Naive B cell (primary cell): ENCODE data around the gene VWDE. TPM values are rescaled to one million over a fixed set of nuclear protein-coding genes. Genes with fewer than 3 reads are reported as not detected.
"Not testable (repeated sequence)": the region's sequence is repeated elsewhere in the genome, so short reads cannot be mapped to it uniquely, and the experiment has no call there.

Source experiments
- ATAC-seq, 2 donors: fragments of 150-1000 bp; cut with Tn5 transposase; 2 replicates each; pipeline ENCODE4 v1.10.0; 2021; ENCODE audit warnings: low read depth in 2 of 2, mild to moderate bottlenecking in 2 of 2, moderate library complexity in 2 of 2
- DNase-seq: peaks from one replicate; pipeline ENCODE4 v3.0.0; 2022
- H3K27ac Mint-ChIP-seq, 6 donors: one replicate each; pipeline ENCODE4 v1.8.0; 2020 to 2022; ENCODE audit warnings: mild to moderate bottlenecking in 6 of 6, mixed read lengths in 6 of 6, moderate library complexity in 5 of 6, inconsistent platforms in 2 of 6
- H3K27me3 Mint-ChIP-seq, 3 donors: one replicate each; pipeline ENCODE4 v1.8.0; 2021 to 2022; ENCODE audit warnings: mixed read lengths in 3 of 3, mild to moderate bottlenecking in 1 of 3
- H3K36me3 Mint-ChIP-seq, 2 donors: one replicate each; pipeline ENCODE4 v1.8.0; 2020 to 2022; ENCODE audit warnings: mixed read lengths in 2 of 2, inconsistent platforms in 1 of 2, mild to moderate bottlenecking in 1 of 2
- H3K4me1 Mint-ChIP-seq, 3 donors: one replicate each; pipeline ENCODE4 v1.8.0; 2020 to 2022; ENCODE audit warnings: mixed read lengths in 3 of 3, inconsistent platforms in 1 of 3, mild to moderate bottlenecking in 1 of 3, moderate library complexity in 1 of 3
- H3K4me3 Mint-ChIP-seq, 8 donors: one replicate each; pipeline ENCODE4 v1.8.0; 2020 to 2022; ENCODE audit warnings: mild to moderate bottlenecking in 8 of 8, mixed read lengths in 8 of 8, moderate library complexity in 8 of 8, inconsistent platforms in 2 of 8
- H3K9me3 Mint-ChIP-seq, 7 donors: one replicate each; pipeline ENCODE4 v1.8.0; 2020 to 2022; ENCODE audit warnings: mixed read lengths in 7 of 7, mild to moderate bottlenecking in 5 of 7, inconsistent platforms in 2 of 7, moderate library complexity in 1 of 7
- polyA plus RNA-seq, 6 donors: library from polyadenylated mRNA; unstranded; fragments of 300-500 nt; fragmentation: Illumina TruSeq; gene quantifications; one replicate each; pipeline ENCODE4 v1.2.3, GENCODE V29; 2021; ENCODE audit warnings: low read depth in 6 of 6

The VWDE gene
- not detected for polyA plus RNA-seq

GRCh38 chr7:12403287-12404181 is at the start of gene VWDE:
VWDE (minus strand) TSS chr7:12403865; CDS start chr7:12403716, 149 bp downstream.
- ATAC-seq (peak; percentile 52 to 56), DNase-seq (no peak)
- H3K36me3 Mint-ChIP-seq: peaks cover 0 to 2% of the 10 kb centered on the region in 2 donors
- peaks cover under 1 to 7% (median 3%) of the 10 kb centered on the region in 7 donors for H3K9me3 Mint-ChIP-seq
- peaks cover 22 to 32% (median 30%) of the 10 kb centered on the region in 3 donors for H3K27me3 Mint-ChIP-seq
- H3K27ac Mint-ChIP-seq: no peak within 1 kb of the TSS
- peaks cover 11 to 18% (median 17%) of the 10 kb centered on the region in 3 donors for H3K4me1 Mint-ChIP-seq
- peak within 1 kb of the TSS in 7 of 8 donors; percentile 44 to 85 (median 74) for H3K4me3 Mint-ChIP-seq

- not testable (repeated sequence) for ATAC-seq, H3K27ac Mint-ChIP-seq, H3K27me3 Mint-ChIP-seq, H3K9me3 Mint-ChIP-seq, DNase-seq, H3K4me3 Mint-ChIP-seq, H3K36me3 Mint-ChIP-seq, H3K4me1 Mint-ChIP-seq
Observed at GRCh38 chr7:12453136-12453535, 49.5 kb upstream of the VWDE start.

- Mint-ChIP-seq H3K4me3 (no peak overlapping the region), H3K36me3 (no peaks in the 10 kb centered on the region), H3K27me3 (no peaks in the 10 kb centered on the region), H3K9me3 (peaks cover 0 to 9% (median 2%) of the 10 kb centered on the region in 7 donors), H3K27ac (no peak overlapping the region), H3K4me1 (no peaks in the 10 kb centered on the region)
- ATAC-seq: no peak
- DNase-seq: no peak
Observed at GRCh38 chr7:12450615-12451014, 47.0 kb upstream of the VWDE start.

GRCh38 chr7:12444785-12445184 is 41.1 kb upstream of the VWDE start:
- H3K4me1 Mint-ChIP-seq: no peaks in the 10 kb centered on the region
- peaks cover 0 to 7% (median 0%) of the 10 kb centered on the region in 3 donors for H3K27me3 Mint-ChIP-seq
- DNase-seq: no peak
- no peaks in the 10 kb centered on the region for H3K36me3 Mint-ChIP-seq
- no peak overlapping the region for H3K27ac Mint-ChIP-seq
- peaks cover 0 to 2% (median 0%) of the 10 kb centered on the region in 7 donors for H3K9me3 Mint-ChIP-seq
- no peak overlapping the region for H3K4me3 Mint-ChIP-seq
- ATAC-seq: no peak

- Mint-ChIP-seq H3K27ac (no peak overlapping the region), H3K9me3 (no peaks in the 10 kb centered on the region), H3K27me3 (peaks cover 0 to 14% (median 14%) of the 10 kb centered on the region in 3 donors), H3K4me3 (no peak overlapping the region), H3K36me3 (no peaks in the 10 kb centered on the region), H3K4me1 (no peaks in the 10 kb centered on the region)
- DNase-seq: no peak
- no peak for ATAC-seq
Observed at GRCh38 chr7:12440229-12440628, 36.6 kb upstream of the VWDE start.

GRCh38 chr7:12436896-12437535 is 33.4 kb upstream of the VWDE start:
- H3K9me3 Mint-ChIP-seq: no peaks in the 10 kb centered on the region
- no peak overlapping the region for H3K4me3 Mint-ChIP-seq
- H3K4me1 Mint-ChIP-seq: no peaks in the 10 kb centered on the region
- H3K36me3 Mint-ChIP-seq: no peaks in the 10 kb centered on the region
- DNase-seq: no peak
- peaks cover 0 to 14% (median 14%) of the 10 kb centered on the region in 3 donors for H3K27me3 Mint-ChIP-seq
- no peak overlapping the region for H3K27ac Mint-ChIP-seq
- ATAC-seq: no peak

GRCh38 chr7:12436126-12436525 is 32.5 kb upstream of the VWDE start:
- no peak for DNase-seq
- no peak overlapping the region for H3K27ac Mint-ChIP-seq
- no peak overlapping the region for H3K4me3 Mint-ChIP-seq
- no peaks in the 10 kb centered on the region for H3K4me1 Mint-ChIP-seq
- H3K36me3 Mint-ChIP-seq: no peaks in the 10 kb centered on the region
- ATAC-seq: no peak
- no peaks in the 10 kb centered on the region for H3K9me3 Mint-ChIP-seq
- peaks cover under 1 to 14% (median 14%) of the 10 kb centered on the region in 3 donors for H3K27me3 Mint-ChIP-seq

- Mint-ChIP-seq H3K27ac (no peak overlapping the region), H3K27me3 (peaks cover 4 to 19% (median 11%) of the 10 kb centered on the region in 3 donors), H3K4me3 (no peak overlapping the region), H3K36me3 (no peaks in the 10 kb centered on the region), H3K4me1 (no peaks in the 10 kb centered on the region), H3K9me3 (peaks cover 0 to 2% (median 0%) of the 10 kb centered on the region in 7 donors)
- ATAC-seq (no peak), DNase-seq (no peak)
Observed at GRCh38 chr7:12434012-12434642, 30.5 kb upstream of the VWDE start.

- Mint-ChIP-seq H3K9me3 (peaks cover 0 to 13% (median 5%) of the 10 kb centered on the region in 7 donors), H3K27me3 (peaks cover 4 to 18% (median 11%) of the 10 kb centered on the region in 3 donors)
- DNase-seq: no peak
Observed at GRCh38 chr7:12431886-12432556, 28.4 kb upstream of the VWDE start.

GRCh38 chr7:12425311-12425710 is 21.6 kb upstream of the VWDE start:
- Mint-ChIP-seq H3K27me3 (peaks cover 4 to 9% (median 7%) of the 10 kb centered on the region in 3 donors), H3K4me1 (no peaks in the 10 kb centered on the region), H3K9me3 (peaks cover 0 to 20% (median 10%) of the 10 kb centered on the region in 7 donors), H3K27ac (no peak overlapping the region), H3K36me3 (no peaks in the 10 kb centered on the region), H3K4me3 (no peak overlapping the region)
- no peak for ATAC-seq
- DNase-seq: no peak

More at GRCh38 chr7:12431886-12432556, 28.4 kb upstream of the VWDE start:
- H3K4me1 Mint-ChIP-seq: no peaks in the 10 kb centered on the region
- ATAC-seq: no peak
- H3K36me3 Mint-ChIP-seq: no peaks in the 10 kb centered on the region
- no peak overlapping the region for H3K27ac Mint-ChIP-seq
- H3K4me3 Mint-ChIP-seq: no peak overlapping the region

GRCh38 chr7:12423997-12424745 is 20.5 kb upstream of the VWDE start:
- no peak overlapping the region for H3K27ac Mint-ChIP-seq
- peaks cover 0 to 20% (median 9%) of the 10 kb centered on the region in 7 donors for H3K9me3 Mint-ChIP-seq
- no peak overlapping the region for H3K4me3 Mint-ChIP-seq
- DNase-seq (no peak), ATAC-seq (no peak)
- no peaks in the 10 kb centered on the region for H3K4me1 Mint-ChIP-seq
- no peaks in the 10 kb centered on the region for H3K36me3 Mint-ChIP-seq
- peaks cover 0 to 9% (median 2%) of the 10 kb centered on the region in 3 donors for H3K27me3 Mint-ChIP-seq

GRCh38 chr7:12423355-12423996 is 19.8 kb upstream of the VWDE start:
- DNase-seq (no peak), ATAC-seq (no peak)
- H3K27me3 Mint-ChIP-seq: peaks cover 0 to 9% (median 5%) of the 10 kb centered on the region in 3 donors
- H3K4me3 Mint-ChIP-seq: no peak overlapping the region
- peaks cover 0 to 20% (median 9%) of the 10 kb centered on the region in 7 donors for H3K9me3 Mint-ChIP-seq
- H3K36me3 Mint-ChIP-seq: no peaks in the 10 kb centered on the region
- no peaks in the 10 kb centered on the region for H3K4me1 Mint-ChIP-seq
- no peak overlapping the region for H3K27ac Mint-ChIP-seq
